Esophagus muscularis mucosa (tissue), 4 donors: ENCODE data around the gene SLC28A1. TPM values are rescaled to one million over a fixed set of nuclear protein-coding genes. Genes with fewer than 3 reads are reported as not detected.
A peak's percentile ranks its signal among the peaks of the same experiment; 100 is the strongest.

Source experiments
- DNase-seq: peaks from one replicate; pipeline ENCODE4 v3.0.0-alpha.2; 2017; ENCODE audit errors: extremely low spot score
- H3K27ac ChIP-seq, 4 donors: fragments of 200-600 bp; sonication (generic); replicated peaks in 1 of 4; 1 replicate in 3 of 4; 2 replicates in 1 of 4; pipeline ENCODE4 v1.5.1; 2016 to 2019; ENCODE audit warnings: mild to moderate bottlenecking in 1 of 4
- H3K27me3 ChIP-seq, 4 donors: fragments of 200-600 bp; sonication (generic); one replicate each; pipeline versions ENCODE4 v1.5.1 to v1.6.0; 2016 to 2019
- H3K36me3 ChIP-seq, 4 donors: fragments of 200-600 bp; sonication (generic); one replicate each; pipeline ENCODE4 v1.5.1; 2016 to 2019
- H3K4me1 ChIP-seq, 4 donors: fragments of 200-600 bp; sonication (generic); one replicate each; pipeline ENCODE4 v1.5.1; 2016 to 2019
- H3K4me3 ChIP-seq, 4 donors: fragments of 200-600 bp; sonication (generic); 1 replicate in 2 of 4; 2 replicates in 2 of 4; pipeline ENCODE4 v1.5.1; 2016 to 2019; ENCODE audit warnings: mild to moderate bottlenecking in 4 of 4, moderate library complexity in 1 of 4
- H3K9me3 ChIP-seq, 4 donors: fragments of 200-600 bp; sonication (generic); 1 replicate in 3 of 4; 2 replicates in 1 of 4; pipeline ENCODE4 v1.5.1; 2016 to 2019
- EP300 ChIP-seq: sonication (generic); formaldehyde crosslinking; IDR thresholded peaks from one replicate; pipeline ENCODE4 v1.6.1; 2017; ENCODE audit warnings: antibody characterized with exemption
- POLR2A ChIP-seq: fragments of 450-650 bp; IDR thresholded peaks from one replicate; pipeline ENCODE4 v1.6.1; 2017; ENCODE audit warnings: antibody characterized with exemption, moderate library complexity, mild to moderate bottlenecking, low read depth
- POLR2AphosphoS5 ChIP-seq, 2 donors: sonication (generic); formaldehyde crosslinking; IDR thresholded peaks; one replicate each; pipeline ENCODE4 v1.6.1; 2017; ENCODE audit warnings: antibody characterized with exemption in 2 of 2
- WGBS: methylation state at CpG from one replicate; pipeline ENCODE4 v1.1.5; 2018; 5-methylcytosine and 5-hydroxymethylcytosine counted together
- intact Hi-C: fragments of 100-400 bp; cut with DNase I; formaldehyde crosslinking; loops from one replicate; pipeline ENCODE4 v1.15.1; 2023
- total RNA-seq, 4 donors: library from RNA; depleted of rRNA; stranded (reverse); fragments of >200 nt; gene quantifications; one replicate each; pipeline versions ENCODE4 v1.1.0 to v1.2.1, GENCODE V29; 2016
- TF ChIP-seq, protein P1 (sequence below), 3 experiments: fragments of 200-600 bp in 2 of 3; fragments of 450-650 bp in 1 of 3; sonication (generic) in 2 of 3; IDR thresholded peaks; one replicate each; pipeline ENCODE4 v1.5.1; 2017 to 2019; ENCODE audit warnings: antibody characterized with exemption in 3 of 3, mild to moderate bottlenecking in 2 of 3, moderate library complexity in 1 of 3

The SLC28A1 gene
- total RNA-seq, 4 donors from 2014 or later: 0.23 TPM; not detected in 3

DNA sequence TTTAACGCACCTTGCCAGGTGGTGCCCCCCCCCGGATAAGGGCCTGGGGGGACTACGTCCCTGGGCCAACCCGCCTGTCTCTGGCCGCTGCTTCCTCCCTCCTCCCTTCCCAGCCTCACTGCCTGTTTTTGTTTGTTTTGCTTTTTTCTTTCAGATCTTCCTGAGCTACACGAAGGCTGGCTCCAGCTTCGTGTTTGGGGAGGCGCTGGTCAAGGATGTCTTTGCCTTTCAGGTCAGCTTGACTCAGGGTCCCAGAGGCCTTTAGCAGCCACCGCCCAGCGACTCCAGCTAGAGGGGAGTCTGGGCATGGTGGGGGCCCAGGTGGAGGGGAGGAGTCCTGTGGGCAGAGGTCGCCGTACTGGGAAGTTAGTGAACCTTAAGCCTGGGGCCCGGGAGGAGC, 24.1 kb downstream of the SLC28A1 start:
- no peaks in the 10 kb centered on the region for H3K36me3 ChIP-seq
- peaks cover 49 to 59% (median 55%) of the 10 kb centered on the region in 4 donors for H3K4me1 ChIP-seq
- 82% methylated on average over 13 of the region's 13 CpGs for WGBS
- intact Hi-C loops: no loop called here
- no peak overlapping the region for H3K27ac ChIP-seq
- TF ChIP-seq, protein P1, sequence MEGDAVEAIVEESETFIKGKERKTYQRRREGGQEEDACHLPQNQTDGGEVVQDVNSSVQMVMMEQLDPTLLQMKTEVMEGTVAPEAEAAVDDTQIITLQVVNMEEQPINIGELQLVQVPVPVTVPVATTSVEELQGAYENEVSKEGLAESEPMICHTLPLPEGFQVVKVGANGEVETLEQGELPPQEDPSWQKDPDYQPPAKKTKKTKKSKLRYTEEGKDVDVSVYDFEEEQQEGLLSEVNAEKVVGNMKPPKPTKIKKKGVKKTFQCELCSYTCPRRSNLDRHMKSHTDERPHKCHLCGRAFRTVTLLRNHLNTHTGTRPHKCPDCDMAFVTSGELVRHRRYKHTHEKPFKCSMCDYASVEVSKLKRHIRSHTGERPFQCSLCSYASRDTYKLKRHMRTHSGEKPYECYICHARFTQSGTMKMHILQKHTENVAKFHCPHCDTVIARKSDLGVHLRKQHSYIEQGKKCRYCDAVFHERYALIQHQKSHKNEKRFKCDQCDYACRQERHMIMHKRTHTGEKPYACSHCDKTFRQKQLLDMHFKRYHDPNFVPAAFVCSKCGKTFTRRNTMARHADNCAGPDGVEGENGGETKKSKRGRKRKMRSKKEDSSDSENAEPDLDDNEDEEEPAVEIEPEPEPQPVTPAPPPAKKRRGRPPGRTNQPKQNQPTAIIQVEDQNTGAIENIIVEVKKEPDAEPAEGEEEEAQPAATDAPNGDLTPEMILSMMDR (IDR thresholded peaks at IDR 0.05): no peak
- no peak for TF ChIP-seq POLR2A
- TF ChIP-seq POLR2AphosphoS5 (IDR thresholded peaks at IDR 0.05): no peak
- no peak for TF ChIP-seq EP300
- no peaks in the 10 kb centered on the region for H3K27me3 ChIP-seq
- no peak overlapping the region for H3K4me3 ChIP-seq
- no peak for DNase-seq
- H3K9me3 ChIP-seq: no peaks in the 10 kb centered on the region

DNA sequence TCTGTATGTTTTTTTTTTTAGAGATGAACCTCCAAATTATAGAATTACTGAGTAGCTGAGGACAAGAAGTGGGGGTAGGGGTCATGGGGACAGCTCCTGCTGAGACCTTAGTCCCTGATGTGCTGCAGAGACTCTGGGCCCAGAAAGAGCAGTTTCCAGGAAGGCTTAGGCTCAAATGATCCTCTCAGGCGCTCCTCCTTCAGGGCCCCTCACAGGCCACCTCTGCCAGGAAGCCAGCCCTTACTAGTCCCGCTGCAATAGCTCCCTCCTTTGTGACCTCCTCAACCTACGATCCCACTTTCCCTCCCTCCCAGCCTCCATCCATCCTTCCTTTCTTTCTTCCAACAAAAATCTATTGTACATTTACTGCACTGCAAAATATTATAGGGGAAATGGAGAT, 24.6 kb downstream of the SLC28A1 start:
- Histone ChIP-seq H3K36me3 (no peaks in the 10 kb centered on the region), H3K4me3 (no peak overlapping the region), H3K27me3 (no peaks in the 10 kb centered on the region), H3K4me1 (peaks cover 49 to 58% (median 55%) of the 10 kb centered on the region in 4 donors), H3K9me3 (no peaks in the 10 kb centered on the region), H3K27ac (no peak overlapping the region)
- 95% methylated on average over 3 of the region's 3 CpGs for WGBS
- DNase-seq: no peak
- intact Hi-C loops: no loop called here
- TF ChIP-seq POLR2A: no peak
- no peak for TF ChIP-seq POLR2AphosphoS5 (IDR thresholded peaks at IDR 0.05)
- TF ChIP-seq EP300: no peak
- TF ChIP-seq, protein P1 (IDR thresholded peaks at IDR 0.05): no peak

DNA sequence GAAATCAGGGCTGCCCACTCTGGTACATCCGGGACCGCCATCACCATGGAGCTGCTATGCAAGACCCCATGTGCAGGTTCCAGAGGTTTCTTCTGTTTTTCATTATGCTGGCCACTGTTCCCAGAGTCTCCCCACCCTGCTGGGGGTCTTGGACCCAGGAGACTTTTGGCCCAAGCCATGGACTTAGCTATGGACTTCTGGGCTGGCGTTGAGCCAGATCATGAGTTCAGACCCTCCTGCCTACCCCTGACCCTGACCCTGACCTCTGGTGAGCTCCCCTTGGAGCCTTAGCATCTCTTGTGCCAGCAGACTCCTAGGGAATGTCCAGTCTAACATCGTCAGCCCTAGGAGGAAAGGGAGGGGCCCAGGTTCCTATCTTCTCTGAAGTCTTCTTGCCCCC, 25.3 kb downstream of the SLC28A1 start:
- Histone ChIP-seq H3K36me3 (no peaks in the 10 kb centered on the region), H3K27ac (peak overlapping the region in 1 of 4 donors; percentile 79), H3K27me3 (no peaks in the 10 kb centered on the region), H3K4me3 (no peak overlapping the region), H3K4me1 (peaks cover 49 to 57% (median 51%) of the 10 kb centered on the region in 4 donors), H3K9me3 (no peaks in the 10 kb centered on the region)
- intact Hi-C loops: no loop called here
- no peak for TF ChIP-seq EP300
- TF ChIP-seq POLR2A: no peak
- TF ChIP-seq, protein P1 (IDR thresholded peaks at IDR 0.05): no peak
- no peak for TF ChIP-seq POLR2AphosphoS5 (IDR thresholded peaks at IDR 0.05)
- 78% methylated on average over 4 of the region's 4 CpGs for WGBS
- DNase-seq: no peak

DNA sequence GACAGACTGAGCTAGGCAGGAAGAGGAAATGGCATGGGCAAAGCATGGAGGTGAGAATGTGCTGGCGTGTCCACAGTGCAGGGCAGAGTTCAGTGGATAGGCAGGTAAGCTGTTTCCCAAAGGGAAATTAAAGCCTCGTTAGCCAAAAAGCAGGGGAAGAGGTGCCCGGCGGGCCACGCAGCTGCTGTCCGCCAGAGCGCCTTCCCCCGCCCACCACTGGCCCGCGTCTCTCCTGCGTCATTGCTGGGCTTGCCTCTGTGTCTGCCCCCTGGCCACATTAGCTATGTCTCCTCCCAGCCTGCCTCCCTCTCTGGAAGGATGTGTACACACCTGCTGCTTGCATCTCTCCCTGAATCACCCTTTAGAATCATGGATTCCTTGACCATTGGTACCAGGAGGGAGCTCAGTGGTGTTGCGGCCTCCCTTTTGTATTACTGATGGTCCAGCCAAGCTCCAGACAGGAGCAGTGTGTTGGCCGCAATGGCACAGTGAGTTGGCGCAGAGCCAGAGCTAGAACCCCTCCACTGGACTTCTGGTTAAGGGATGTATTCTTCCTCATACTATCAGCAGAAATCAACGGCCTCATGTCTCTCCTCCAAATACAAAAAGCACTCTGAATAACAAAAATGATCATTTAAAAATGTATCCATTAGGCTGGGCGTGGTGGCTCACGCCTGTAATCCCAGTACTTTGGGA, 26.6 kb downstream of the SLC28A1 start:
- no peak for DNase-seq
- peak overlapping the region; percentile 70 to 82 (median 78) for H3K27ac ChIP-seq
- WGBS: 94% methylated on average over 17 of the region's 17 CpGs
- intact Hi-C loops: no loop called here
- no peaks in the 10 kb centered on the region for H3K27me3 ChIP-seq
- TF ChIP-seq, protein P1 (IDR thresholded peaks at IDR 0.05): no peak
- no peak for TF ChIP-seq EP300
- TF ChIP-seq POLR2A: no peak
- no peak for TF ChIP-seq POLR2AphosphoS5 (IDR thresholded peaks at IDR 0.05)
- H3K36me3 ChIP-seq: no peaks in the 10 kb centered on the region
- no peak overlapping the region for H3K4me3 ChIP-seq
- peaks cover 55 to 60% (median 55%) of the 10 kb centered on the region in 4 donors for H3K4me1 ChIP-seq
- H3K9me3 ChIP-seq: no peaks in the 10 kb centered on the region
